ENCODE measurements around the gene NASP.

The NASP gene

DNA sequence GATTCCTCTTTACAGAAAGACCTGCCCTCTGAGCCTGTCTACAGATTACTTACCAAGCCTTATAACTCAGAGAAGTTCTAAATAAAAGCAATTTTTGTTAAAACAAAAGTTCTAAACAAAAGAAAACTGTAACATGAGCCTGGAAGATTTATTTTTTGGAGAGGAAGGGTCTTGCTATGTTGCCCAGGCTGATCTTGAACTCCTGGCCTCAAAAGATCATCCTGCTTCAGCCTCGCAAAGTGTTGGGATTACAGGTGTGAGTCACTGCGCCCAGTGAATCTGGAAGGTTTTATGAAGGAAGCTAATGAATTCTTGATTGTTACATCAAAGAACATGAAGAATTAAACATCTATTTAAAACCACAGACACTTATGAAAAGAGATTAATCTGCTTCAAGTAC is 75.4 kb downstream of the NASP start:
- in situ Hi-C loops (cut with MboI; ENCODE audit: low sequenced_read_pairs): no loop called here

DNA sequence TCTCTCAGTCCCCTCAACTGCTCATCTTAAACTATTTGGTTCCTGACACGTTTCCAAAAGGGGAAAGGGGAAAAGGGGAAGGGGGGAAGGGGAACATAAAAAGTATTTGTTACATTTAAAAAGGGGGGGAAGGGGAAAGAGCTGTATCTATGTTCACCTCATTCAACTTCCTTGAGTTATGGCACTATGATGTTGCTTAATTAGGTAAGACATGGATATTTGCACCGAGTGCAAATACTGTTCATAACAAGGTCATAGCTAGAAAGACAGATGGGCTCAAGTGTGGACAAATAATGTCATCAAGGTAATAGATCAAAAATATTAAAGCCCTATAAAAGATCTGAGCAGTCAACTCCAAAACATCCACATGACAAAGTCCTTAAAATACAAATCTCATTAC is 76.5 kb downstream of the NASP start:
- in situ Hi-C loops (cut with MboI; ENCODE audit: low sequenced_read_pairs): no loop called here

DNA sequence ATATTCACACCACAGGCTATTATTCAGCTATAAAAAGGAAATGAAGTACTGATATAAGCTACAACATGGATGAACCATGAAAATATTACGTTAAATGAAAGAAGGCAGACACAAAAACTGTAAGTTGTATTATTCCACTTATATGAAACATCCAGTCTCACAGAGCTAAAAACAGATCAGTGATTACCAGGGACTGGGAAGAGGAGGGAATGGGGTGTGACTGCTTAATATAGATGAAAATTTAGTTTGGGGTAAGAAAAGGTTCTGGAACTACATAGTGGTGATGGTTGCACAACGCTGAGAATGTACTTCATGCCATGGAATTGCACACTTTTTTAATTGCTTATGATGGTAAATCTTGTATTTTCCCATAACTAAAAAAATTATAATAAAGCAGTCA is 83.0 kb downstream of the NASP start:
- in situ Hi-C loops (cut with MboI; ENCODE audit: low sequenced_read_pairs): no loop called here

DNA sequence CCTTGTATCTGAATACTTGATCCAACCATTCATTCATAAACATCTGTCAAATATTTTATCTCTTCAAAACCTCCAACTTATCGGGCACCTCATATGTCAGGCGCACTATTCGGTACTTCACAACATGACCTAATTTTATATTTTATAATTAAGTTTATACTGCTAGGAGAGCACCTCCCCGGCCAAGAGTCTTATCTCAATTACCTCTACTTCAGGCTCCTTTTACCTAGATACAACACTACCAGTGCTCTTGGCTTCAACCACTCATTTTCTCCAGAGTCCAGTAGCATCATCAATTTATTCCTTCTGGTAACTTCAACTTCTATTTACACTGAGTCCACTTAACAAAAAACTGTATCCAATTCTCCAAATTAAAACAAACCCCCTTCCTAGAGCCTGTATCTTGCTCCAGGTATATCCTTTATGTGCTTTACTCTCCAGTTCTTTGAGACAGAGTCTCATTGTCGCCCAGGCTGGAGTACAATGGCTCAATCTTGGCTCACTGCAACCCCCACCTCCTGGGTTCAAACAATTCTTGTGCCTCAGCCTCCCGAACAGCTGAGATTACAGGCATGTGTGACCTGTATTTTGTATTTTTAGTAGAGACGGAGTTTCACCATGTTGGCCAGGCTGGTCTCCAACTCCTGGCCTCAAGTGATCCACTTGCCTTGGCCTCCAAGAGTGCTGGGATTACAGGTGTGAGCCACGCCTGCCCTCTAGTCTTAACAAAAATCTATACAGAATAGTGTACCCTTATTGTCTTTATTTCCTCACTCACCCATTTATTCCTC is 83.7 kb downstream of the NASP start:
- in situ Hi-C loops (cut with MboI; ENCODE audit: low sequenced_read_pairs): no loop called here

Measured in HL-60/S4 treated with retinoic acid at 250 ng/mL for 4 days and 3 days (cell line).